ENCODE results near the gene CFAP97D2.
A peak's percentile ranks its signal among the peaks of the same experiment; 100 is the strongest.
"Not testable (repeated sequence)": the region's sequence is repeated elsewhere in the genome, so short reads cannot be mapped to it uniquely, and the experiment has no call there.

The CFAP97D2 gene

DNA sequence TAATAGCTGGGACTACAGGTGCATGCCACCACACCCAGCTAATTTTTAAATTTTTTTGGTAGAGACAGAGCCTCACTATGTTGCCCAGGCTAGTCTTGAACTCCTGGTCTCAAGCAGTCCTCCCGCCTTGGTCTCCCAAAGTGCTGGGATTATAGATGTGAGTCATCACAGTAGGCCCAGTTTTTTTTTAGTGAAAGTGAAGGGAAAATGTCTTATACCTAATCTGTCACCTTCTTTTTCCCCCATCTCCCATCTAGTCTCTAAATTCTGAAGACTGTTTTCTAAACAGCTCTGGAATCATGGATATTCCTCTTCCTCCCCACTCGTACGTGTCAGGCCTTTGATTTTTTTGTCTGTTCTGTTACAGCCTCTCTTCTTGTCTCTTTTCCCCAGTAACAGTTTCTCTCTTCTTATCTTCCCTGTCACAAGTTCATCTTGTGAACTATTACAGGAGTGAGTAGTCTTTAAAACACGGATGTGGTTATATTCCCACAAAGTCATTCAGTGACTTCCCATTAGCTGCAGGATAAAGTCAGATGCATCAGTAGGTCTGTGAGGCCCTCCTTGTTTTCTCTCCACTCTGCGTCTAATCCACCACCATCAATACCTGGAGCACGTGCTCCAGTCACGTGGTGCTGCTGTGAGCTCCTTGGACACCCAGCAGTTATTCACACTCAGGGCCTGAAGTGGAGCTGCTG, 58.5 kb downstream of the CFAP97D2 start:
- DNase-seq: no peak

GRCh38 chr13:114241918-114242317, 62.9 kb downstream of the CFAP97D2 start:
- DNase-seq: no peak

- no peak for DNase-seq
Measured at GRCh38 chr13:114243971-114244370, 64.9 kb downstream of the CFAP97D2 start.

DNA sequence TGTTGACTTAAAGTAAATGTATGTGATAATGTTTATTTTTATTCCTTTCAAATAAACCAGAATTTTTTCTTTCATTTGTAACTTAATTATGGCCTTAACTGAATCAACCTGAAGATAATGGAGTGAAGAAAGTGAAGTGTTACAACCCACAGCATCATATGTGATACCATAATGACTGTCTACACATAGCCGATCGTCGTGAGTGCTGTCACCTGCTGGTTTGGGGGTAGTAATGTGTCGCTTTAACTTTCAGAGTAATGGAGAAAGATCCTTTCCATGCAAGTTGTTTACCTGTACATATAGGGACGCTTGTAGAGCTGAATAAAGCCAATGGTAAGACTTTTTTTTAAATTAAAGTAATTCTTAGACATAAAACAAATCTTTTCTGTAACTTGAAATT, 65.6 kb downstream of the CFAP97D2 start:
- no peak for DNase-seq

DNA sequence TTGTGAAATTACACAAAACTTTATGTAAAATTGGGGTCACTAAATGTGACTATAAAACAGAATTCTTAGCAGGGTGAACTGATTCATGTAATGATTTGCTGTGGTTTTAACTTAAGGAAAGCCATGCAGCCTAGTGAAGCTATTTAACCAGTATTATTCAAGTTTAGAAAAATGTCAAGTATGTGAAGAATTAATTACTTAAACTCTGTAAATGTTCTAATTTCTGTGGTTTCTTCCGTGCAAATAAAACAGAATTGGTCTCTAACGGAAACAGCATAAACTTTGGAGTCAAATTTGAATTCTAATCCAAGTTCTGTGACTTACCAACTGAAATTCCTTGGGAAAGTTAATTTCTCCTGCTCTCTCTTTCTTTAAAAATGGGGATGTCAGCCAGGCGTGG, 69.0 kb downstream of the CFAP97D2 start:
- DNase-seq: no peak

GRCh38 chr13:114249077-114249476, 70.0 kb downstream of the CFAP97D2 start:
- DNase-seq: no peak

DNA sequence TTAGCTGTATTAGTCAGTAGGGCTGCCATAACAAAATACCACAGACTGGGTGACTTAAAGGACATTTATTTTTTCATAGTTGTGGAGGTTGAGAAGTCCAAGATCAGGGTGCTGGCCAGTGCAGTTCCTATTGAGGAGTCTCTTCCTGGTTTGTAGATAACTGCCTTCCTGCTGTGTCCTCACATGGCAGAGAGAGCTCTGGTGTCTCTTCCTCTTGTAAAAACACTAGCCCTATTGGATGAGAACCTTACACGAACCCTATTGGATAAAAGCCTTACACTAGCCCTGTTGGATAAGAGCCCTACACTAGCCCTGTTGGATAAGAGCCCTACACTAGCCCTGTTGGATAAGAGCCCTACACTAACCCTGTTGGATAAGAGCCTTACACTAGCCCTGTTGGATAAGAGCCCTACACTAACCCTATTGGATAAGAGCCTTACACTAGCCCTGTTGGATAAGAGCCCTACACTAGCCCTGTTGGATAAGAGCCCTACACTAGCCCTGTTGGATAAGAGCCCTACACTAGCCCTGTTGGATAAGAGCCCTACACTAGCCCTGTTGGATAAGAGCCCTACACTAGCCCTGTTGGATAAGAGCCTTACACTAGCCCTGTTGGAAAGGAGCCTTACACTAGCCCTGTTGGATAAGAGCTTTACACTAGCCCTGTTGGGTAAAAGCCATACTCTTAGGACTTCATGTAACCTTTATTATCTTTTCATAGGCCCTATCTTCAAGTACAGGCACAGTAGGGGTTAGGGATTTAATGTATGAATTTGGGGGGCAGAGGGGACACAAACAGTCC, 72.8 kb downstream of the CFAP97D2 start:
- not testable (repeated sequence) for DNase-seq

- no peak for DNase-seq
Measured at GRCh38 chr13:114256547-114256946, 77.5 kb downstream of the CFAP97D2 start.

- DNase-seq: no peak
Measured at GRCh38 chr13:114257014-114257413, 78.0 kb downstream of the CFAP97D2 start.

DNA sequence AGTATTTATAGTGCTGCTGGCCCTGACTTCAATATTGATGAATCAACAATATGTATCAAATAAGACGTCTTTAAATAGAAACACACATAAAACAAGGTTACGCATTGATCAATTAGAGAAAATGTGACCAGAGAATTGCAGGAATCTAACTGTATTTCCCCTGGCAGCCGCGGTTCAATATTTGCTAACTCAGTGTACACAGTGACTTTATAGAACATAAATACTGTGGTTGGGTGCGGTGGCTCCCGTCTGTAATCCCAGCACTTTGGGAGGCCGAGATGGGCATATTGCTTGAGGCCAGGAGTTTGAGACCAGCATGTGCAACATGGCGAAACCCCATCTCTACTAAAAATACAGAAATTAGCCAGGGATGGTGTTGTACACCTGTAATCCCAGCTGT, 79.5 kb downstream of the CFAP97D2 start:
- DNase-seq: no peak

GRCh38 chr13:114259374-114259773, 80.3 kb downstream of the CFAP97D2 start:
- no peak for DNase-seq

- no peak for DNase-seq
Measured at GRCh38 chr13:114259974-114260373, 80.9 kb downstream of the CFAP97D2 start.

DNA sequence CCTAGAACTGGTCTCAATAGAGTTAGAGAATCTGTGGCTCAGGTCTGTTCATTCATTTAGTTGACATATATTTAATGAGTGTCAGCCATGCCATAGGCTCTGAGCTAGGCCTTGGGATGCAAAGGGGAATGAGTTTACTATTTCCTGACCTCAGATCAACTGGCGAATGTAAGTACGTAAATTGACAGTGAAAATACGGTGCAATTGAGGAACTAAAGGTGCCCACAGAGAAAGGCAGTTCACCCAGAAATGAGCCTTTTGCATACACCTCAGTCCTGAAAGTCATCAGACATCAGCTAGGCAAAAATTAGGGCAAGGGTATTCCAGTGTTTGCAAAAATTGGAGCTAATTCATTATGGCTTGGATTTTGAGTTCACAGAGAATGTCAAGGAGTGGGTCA, 81.8 kb downstream of the CFAP97D2 start:
- DNase-seq: no peak

DNA sequence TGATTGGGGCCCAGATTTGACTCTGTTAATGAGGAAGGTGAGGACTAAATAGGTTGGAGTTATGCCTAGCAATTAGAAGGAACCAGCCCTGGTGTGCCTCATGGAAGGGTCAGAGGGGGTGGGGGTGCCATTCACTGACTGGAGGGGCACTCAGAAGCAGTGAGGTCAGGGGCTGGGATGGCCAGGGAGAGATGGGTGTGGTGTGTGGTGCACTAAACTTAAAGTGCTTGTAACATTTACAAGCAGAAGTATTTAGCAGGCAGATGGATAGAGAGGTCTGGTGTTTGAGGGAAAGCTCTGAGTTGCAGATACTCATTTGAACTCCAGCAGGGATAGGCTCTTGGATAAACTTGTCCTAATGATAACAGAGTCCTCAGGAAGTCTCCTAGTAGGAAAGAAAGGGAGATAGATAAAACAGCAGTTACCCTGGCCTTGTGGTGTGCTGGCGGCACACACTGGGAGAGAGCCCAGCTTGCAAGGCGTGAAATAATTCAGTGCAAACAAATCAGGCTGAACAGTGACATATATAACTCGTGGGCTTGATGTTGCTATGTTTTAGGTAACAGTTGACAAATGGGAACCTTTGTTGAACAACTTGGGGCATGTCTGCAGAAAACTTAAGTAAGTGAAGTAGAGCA, 82.4 kb downstream of the CFAP97D2 start:
- no peak for DNase-seq

GRCh38 chr13:114263578-114263977, 84.5 kb downstream of the CFAP97D2 start:
- peak; percentile 38 for DNase-seq

DNA sequence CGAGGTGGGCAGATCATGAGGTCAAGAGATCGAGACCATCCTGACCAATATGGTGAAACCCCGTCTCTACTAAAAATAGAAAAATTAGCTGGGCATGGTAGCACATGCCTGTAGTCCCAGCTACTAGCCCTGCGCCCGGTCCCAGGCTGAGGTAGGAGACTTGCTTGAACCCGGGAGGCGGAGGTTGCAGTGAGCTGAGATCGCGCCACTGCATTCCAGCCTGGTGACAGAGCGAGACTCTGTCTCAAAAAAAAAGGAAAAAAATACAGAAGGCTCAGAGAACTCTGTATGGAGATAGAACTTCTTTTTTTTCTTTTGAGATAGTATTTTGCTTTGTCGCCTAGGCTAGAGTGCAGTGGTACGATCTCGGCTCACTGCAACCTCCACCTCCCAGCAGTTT, 85.3 kb downstream of the CFAP97D2 start:
- DNase-seq: not testable (repeated sequence)

- DNase-seq: no peak
Measured at GRCh38 chr13:114264886-114265611, 86.0 kb downstream of the CFAP97D2 start.

- DNase-seq: no peak
Measured at GRCh38 chr13:114266241-114266640, 87.2 kb downstream of the CFAP97D2 start.

DNA sequence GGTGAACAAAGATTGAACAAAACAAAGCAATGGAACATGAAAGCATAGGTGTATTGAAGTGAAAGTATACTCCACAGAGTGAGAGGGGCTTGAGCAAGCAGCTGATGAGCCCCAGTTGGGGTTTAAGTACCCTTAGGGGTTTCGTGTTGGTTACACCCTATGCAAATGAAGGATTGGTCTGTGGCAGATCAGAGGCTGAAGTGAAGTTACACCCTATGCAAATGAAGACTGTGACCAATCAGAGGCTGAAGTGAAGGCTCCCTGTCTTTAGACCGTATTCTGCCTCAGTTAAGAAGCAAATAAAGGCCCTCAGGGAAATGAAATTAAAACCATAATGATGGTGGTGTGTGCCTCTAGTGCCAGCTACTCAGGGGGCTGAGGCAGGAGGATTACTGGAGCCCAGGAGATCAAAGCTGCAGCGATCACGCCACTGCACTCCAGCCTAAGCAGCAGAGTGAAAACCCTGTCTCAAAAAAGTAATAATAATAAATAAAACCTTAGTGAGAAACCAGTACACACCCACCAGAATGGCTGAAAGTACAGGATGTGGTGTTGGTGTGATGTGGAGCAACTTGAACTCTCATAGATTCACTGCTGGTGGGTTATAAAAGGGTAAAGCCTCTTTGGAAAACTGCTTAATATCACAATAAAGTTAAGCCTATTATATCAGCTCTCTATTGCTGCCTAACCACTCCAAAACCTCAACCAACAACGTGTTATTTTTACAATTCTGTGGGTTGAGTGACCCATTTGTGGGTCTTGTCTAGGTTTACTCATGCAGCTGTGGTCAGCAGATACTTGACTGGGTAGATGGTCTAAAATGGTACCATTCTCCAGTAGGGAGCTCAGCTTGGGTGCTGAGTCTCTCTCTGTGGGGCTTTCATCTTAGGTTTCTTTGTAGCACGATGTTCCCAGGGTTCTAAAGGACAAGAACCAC, 89.6 kb downstream of the CFAP97D2 start:
- DNase-seq: no peak

GRCh38 chr13:114269281-114269770, 90.3 kb downstream of the CFAP97D2 start:
- DNase-seq: no peak

All from RPMI8226 (cell line).